GM18505 (cell line): ENCODE measurements around the gene CHAC1.

ENCODE experiments used
- ATAC-seq: cut with Tn5 transposase; IDR thresholded peaks from one replicate; pipeline ENCODE4 v1.9.1; 2021; ENCODE audit not compliant: unreplicated experiment
- POLR2A ChIP-seq: IDR thresholded peaks from 4 replicates; pipeline ENCODE4 v1.6.1; 2011; ENCODE audit warnings: borderline replicate concordance; ENCODE audit not compliant: insufficient read depth, insufficient read length; ENCODE audit errors: extremely low read depth

The CHAC1 gene

GRCh38 chr15:40915116-40915661 is 38.1 kb upstream of the CHAC1 start:
- ATAC-seq: no peak

GRCh38 chr15:40915679-40916078 is 37.6 kb upstream of the CHAC1 start:
- TF ChIP-seq POLR2A: no peak
- ATAC-seq: no peak

More at GRCh38 chr15:40915116-40915661, 38.1 kb upstream of the CHAC1 start:
- no peak for TF ChIP-seq POLR2A

- no peak for ATAC-seq
- TF ChIP-seq POLR2A: no peak
Observed at GRCh38 chr15:40917585-40917984, 35.7 kb upstream of the CHAC1 start.

- TF ChIP-seq POLR2A: no peak
- ATAC-seq: no peak
Observed at GRCh38 chr15:40918146-40918798, 35.0 kb upstream of the CHAC1 start.

DNA sequence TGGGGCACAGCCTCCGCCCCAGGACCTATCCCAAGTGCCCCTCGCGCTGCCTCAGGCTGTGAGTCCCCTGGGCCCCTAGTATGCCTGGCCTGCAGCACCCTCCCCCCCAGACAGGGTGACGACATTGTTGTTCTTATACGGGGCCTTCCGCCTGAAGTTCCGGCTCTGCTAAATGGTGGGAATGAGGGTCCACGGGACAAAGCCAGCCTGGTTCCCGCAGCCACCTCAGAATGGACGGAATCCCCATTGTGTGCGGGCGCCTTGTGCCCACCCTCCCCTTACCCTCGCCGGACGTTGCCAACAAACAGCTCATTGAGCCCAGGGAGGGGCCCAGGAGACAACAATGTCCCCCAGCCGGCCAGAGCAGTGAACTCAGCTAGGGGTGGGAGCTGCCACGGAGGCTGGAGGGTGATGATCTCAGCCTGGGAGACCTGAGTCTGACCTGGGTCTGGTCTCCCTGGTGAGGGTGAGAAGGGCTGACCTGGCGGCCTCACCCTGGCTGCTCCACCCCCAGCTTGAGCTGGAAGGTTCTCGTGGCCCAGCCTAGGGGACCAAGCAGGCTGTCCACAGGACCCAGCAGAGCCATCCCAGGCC is 34.4 kb upstream of the CHAC1 start:
- no peak for ATAC-seq
- TF ChIP-seq POLR2A: no peak

- TF ChIP-seq POLR2A: no peak
- no peak for ATAC-seq
Observed at GRCh38 chr15:40921949-40922607, 31.2 kb upstream of the CHAC1 start.

DNA sequence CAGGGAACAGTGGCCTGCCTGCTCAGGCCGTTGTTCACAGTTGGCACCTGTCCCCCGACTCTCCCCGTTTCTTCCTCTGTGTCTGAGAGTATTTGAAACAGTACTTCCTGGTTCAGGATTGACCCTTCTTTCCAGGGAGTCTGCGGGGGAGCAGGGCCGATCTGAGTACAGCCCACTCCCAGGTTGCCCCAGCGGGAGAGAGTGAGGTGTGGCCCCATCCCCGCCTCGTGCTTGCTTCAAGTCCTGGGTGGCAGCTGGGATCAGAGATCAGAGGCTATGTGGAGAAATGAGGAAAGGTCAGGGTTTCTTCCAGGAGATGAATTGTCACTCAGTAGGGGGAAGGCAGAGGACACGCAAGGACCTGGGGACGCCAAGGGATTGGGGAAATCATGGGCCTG is 30.7 kb upstream of the CHAC1 start:
- no peak for ATAC-seq
- no peak for TF ChIP-seq POLR2A

GRCh38 chr15:40923551-40923950 is 29.7 kb upstream of the CHAC1 start:
- TF ChIP-seq POLR2A: no peak
- no peak for ATAC-seq

GRCh38 chr15:40925495-40925862 is 27.8 kb upstream of the CHAC1 start:
- no peak for TF ChIP-seq POLR2A

GRCh38 chr15:40925863-40926658 is 27.2 kb upstream of the CHAC1 start:
- ATAC-seq: no peak
- TF ChIP-seq POLR2A: no peak

More at GRCh38 chr15:40925495-40925862, 27.8 kb upstream of the CHAC1 start:
- no peak for ATAC-seq

- no peak for ATAC-seq
Observed at GRCh38 chr15:40926659-40927494, 26.4 kb upstream of the CHAC1 start.

GRCh38 chr15:40927495-40927872 is 25.8 kb upstream of the CHAC1 start:
- no peak for ATAC-seq
- TF ChIP-seq POLR2A: no peak

More at GRCh38 chr15:40926659-40927494, 26.4 kb upstream of the CHAC1 start:
- no peak for TF ChIP-seq POLR2A
